Sigmoid colon (tissue), 4 donors: ENCODE measurements around the gene PCBP3.

ENCODE experiments used
- EP300 ChIP-seq, 4 donors: sonication (generic); formaldehyde crosslinking; IDR thresholded peaks; one replicate each; pipeline ENCODE4 v1.6.1; 2017; ENCODE audit warnings: antibody characterized with exemption in 4 of 4
- POLR2A ChIP-seq, 2 donors: fragments of 450-650 bp; IDR thresholded peaks; one replicate each; pipeline ENCODE4 v1.6.1; 2016; ENCODE audit warnings: antibody characterized with exemption in 2 of 2, mild to moderate bottlenecking in 2 of 2, moderate library complexity in 2 of 2
- POLR2AphosphoS5 ChIP-seq, 4 donors: sonication (generic); formaldehyde crosslinking; IDR thresholded peaks; one replicate each; pipeline ENCODE4 v1.6.1; 2017; ENCODE audit warnings: antibody characterized with exemption in 4 of 4
- TF ChIP-seq, protein P1 (sequence below), 4 experiments: fragments of 450-650 bp in 3 of 4; fragments of 200-600 bp in 1 of 4; IDR thresholded peaks; one replicate each; pipeline ENCODE4 v1.5.1; 2016 to 2019; ENCODE audit warnings: antibody characterized with exemption in 4 of 4, mild to moderate bottlenecking in 3 of 4, moderate library complexity in 2 of 4

DNA sequence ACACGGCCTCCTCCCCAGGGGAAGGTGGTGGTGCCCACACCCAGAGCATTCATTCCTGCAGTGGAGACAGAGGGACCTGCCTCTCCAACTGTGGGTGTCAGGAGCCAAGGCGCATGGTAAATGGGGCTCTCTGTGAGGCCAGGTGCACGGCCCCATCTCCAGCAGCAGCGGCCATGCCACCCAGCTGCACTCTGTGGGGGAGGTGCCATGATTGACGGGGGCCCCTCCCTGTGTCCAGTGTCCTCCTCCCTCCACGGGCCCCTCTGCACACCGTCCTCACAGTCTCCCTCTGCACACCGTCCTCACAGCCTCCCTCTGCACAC, 254.5 kb downstream of the PCBP3 start:
- no peak for TF ChIP-seq POLR2A (IDR thresholded peaks at IDR 0.05)
- no peak for TF ChIP-seq EP300 (IDR thresholded peaks at IDR 0.05)
- no peak for TF ChIP-seq POLR2AphosphoS5 (IDR thresholded peaks at IDR 0.05)
- TF ChIP-seq, protein P1, sequence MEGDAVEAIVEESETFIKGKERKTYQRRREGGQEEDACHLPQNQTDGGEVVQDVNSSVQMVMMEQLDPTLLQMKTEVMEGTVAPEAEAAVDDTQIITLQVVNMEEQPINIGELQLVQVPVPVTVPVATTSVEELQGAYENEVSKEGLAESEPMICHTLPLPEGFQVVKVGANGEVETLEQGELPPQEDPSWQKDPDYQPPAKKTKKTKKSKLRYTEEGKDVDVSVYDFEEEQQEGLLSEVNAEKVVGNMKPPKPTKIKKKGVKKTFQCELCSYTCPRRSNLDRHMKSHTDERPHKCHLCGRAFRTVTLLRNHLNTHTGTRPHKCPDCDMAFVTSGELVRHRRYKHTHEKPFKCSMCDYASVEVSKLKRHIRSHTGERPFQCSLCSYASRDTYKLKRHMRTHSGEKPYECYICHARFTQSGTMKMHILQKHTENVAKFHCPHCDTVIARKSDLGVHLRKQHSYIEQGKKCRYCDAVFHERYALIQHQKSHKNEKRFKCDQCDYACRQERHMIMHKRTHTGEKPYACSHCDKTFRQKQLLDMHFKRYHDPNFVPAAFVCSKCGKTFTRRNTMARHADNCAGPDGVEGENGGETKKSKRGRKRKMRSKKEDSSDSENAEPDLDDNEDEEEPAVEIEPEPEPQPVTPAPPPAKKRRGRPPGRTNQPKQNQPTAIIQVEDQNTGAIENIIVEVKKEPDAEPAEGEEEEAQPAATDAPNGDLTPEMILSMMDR (IDR thresholded peaks at IDR 0.05) = no peak
